ENCODE data around the gene PALLD. TPM values are rescaled to one million over a fixed set of nuclear protein-coding genes. Genes with fewer than 3 reads are reported as not detected.

The PALLD gene
- total RNA-seq, 1 donor from 2014 or later = 85.7 TPM

DNA sequence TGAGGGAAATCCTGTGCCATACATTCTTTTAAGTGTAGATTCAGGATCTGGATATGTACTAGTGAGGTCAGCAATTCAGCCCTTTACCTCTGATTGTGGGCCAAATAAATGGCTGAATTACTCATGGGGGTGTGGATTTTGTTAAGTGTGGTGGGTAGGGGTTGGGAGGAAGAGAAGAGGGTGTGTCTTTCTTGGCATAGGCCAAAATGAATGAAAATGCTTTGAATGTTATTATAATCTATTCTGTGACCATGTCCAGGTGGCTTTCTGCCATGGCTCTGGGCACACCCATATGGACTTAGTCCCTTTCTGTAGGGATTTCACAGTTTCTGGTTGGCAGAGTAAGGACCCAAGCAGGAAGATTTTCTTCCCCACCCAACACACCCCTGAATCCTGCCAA lies 268.9 kb downstream of the PALLD start:
- H3K27me3 ChIP-seq = no peaks in the 10 kb centered on the region
- H3K4me1 ChIP-seq = no peaks in the 10 kb centered on the region
- no peaks in the 10 kb centered on the region for H3F3A ChIP-seq (ENCODE audit: low read depth)
- H4K20me1 ChIP-seq (ENCODE audit: low read depth) = no peaks in the 10 kb centered on the region
- no peak for TF ChIP-seq EZH2 (IDR thresholded peaks at IDR 0.05)
- no peak for TF ChIP-seq CTCF (IDR thresholded peaks at IDR 0.05)
- TF ChIP-seq EZH2phosphoT487 (IDR thresholded peaks at IDR 0.05) = no peak
- peaks cover 24% of the 10 kb centered on the region for H3K36me3 Mint-ChIP-seq
- H3K9me3 ChIP-seq (ENCODE audit: low read depth) = no peaks in the 10 kb centered on the region
- H3K4me1 Mint-ChIP-seq = peaks cover 13% of the 10 kb centered on the region
- no peak for DNase-seq (ENCODE audit: low spot score)
- no peaks in the 10 kb centered on the region for H3K27me3 Mint-ChIP-seq (ENCODE audit: insufficient read depth, low read depth)
- no peak overlapping the region for H3K4me3 ChIP-seq
- H2AFZ ChIP-seq (replicated peaks) = no peak overlapping the region
- H3K27ac Mint-ChIP-seq = no peak overlapping the region
- no peak overlapping the region for H3K4me3 Mint-ChIP-seq
- peaks cover 3% of the 10 kb centered on the region for H3K9me3 Mint-ChIP-seq
- no peak overlapping the region for H3K4me2 ChIP-seq
- H3K27ac ChIP-seq = no peak overlapping the region
- H3K36me3 ChIP-seq = no peaks in the 10 kb centered on the region
- H3K9ac ChIP-seq = no peak overlapping the region
- H3K79me2 ChIP-seq (ENCODE audit: low read depth) = no peaks in the 10 kb centered on the region

GRCh38 chr4:168766604-168767316 lies 269.9 kb downstream of the PALLD start:
- Histone ChIP-seq H3K27me3 (no peaks in the 10 kb centered on the region), H3F3A (ENCODE audit: low read depth) (no peaks in the 10 kb centered on the region), H4K20me1 (ENCODE audit: low read depth) (no peaks in the 10 kb centered on the region), H3K27ac (no peak overlapping the region), H3K9ac (no peak overlapping the region), H2AFZ (replicated peaks) (no peak overlapping the region), H3K9me3 (ENCODE audit: low read depth) (no peaks in the 10 kb centered on the region), H3K79me2 (ENCODE audit: low read depth) (no peaks in the 10 kb centered on the region), H3K36me3 (no peaks in the 10 kb centered on the region), H3K4me3 (no peak overlapping the region), H3K4me2 (no peak overlapping the region), H3K4me1 (no peaks in the 10 kb centered on the region)
- peaks cover 13% of the 10 kb centered on the region for H3K4me1 Mint-ChIP-seq
- no peak overlapping the region for H3K4me3 Mint-ChIP-seq
- H3K27me3 Mint-ChIP-seq (ENCODE audit: insufficient read depth, low read depth) = no peaks in the 10 kb centered on the region
- peaks cover 21% of the 10 kb centered on the region for H3K36me3 Mint-ChIP-seq
- peaks cover 2% of the 10 kb centered on the region for H3K9me3 Mint-ChIP-seq
- no peak for TF ChIP-seq EZH2 (IDR thresholded peaks at IDR 0.05)
- TF ChIP-seq CTCF (IDR thresholded peaks at IDR 0.05) = no peak
- no peak for TF ChIP-seq EZH2phosphoT487 (IDR thresholded peaks at IDR 0.05)
- peak overlapping the region; percentile 36 for H3K27ac Mint-ChIP-seq
- DNase-seq (ENCODE audit: low spot score) = no peak

GRCh38 chr4:168769416-168769815 lies 272.6 kb downstream of the PALLD start:
- Histone ChIP-seq H3K4me2 (no peak overlapping the region), H3F3A (ENCODE audit: low read depth) (no peaks in the 10 kb centered on the region), H2AFZ (replicated peaks) (no peak overlapping the region), H3K9ac (no peak overlapping the region), H3K9me3 (ENCODE audit: low read depth) (no peaks in the 10 kb centered on the region), H3K4me1 (no peaks in the 10 kb centered on the region), H3K27ac (no peak overlapping the region), H3K79me2 (ENCODE audit: low read depth) (no peaks in the 10 kb centered on the region), H3K27me3 (no peaks in the 10 kb centered on the region), H3K36me3 (no peaks in the 10 kb centered on the region), H3K4me3 (no peak overlapping the region), H4K20me1 (ENCODE audit: low read depth) (no peaks in the 10 kb centered on the region)
- H3K4me3 Mint-ChIP-seq = no peak overlapping the region
- peaks cover 15% of the 10 kb centered on the region for H3K36me3 Mint-ChIP-seq
- DNase-seq (ENCODE audit: low spot score) = no peak
- H3K27me3 Mint-ChIP-seq (ENCODE audit: insufficient read depth, low read depth) = no peaks in the 10 kb centered on the region
- no peak overlapping the region for H3K27ac Mint-ChIP-seq
- TF ChIP-seq EZH2 (IDR thresholded peaks at IDR 0.05) = no peak
- TF ChIP-seq CTCF (IDR thresholded peaks at IDR 0.05) = no peak
- no peak for TF ChIP-seq EZH2phosphoT487 (IDR thresholded peaks at IDR 0.05)
- peaks cover 13% of the 10 kb centered on the region for H3K4me1 Mint-ChIP-seq
- peaks cover 2% of the 10 kb centered on the region for H3K9me3 Mint-ChIP-seq
